Measurements from ENCODE around the gene BET1.

GRCh38 chr7:93964813-93965212 lies 39.3 kb downstream of the BET1 start:
- no peak for TF ChIP-seq HBP1 (CRISPR knock-in tag; IDR thresholded peaks at IDR 0.05)
- TF ChIP-seq ZNF274 (IDR thresholded peaks at IDR 0.05; ENCODE audit: borderline replicate concordance, low read depth, low read length): no peak
- TF ChIP-seq TAF7 (tag; IDR thresholded peaks at IDR 0.05): no peak
- TF ChIP-seq ZNF398 (CRISPR knock-in tag; IDR thresholded peaks at IDR 0.05): no peak
- no peak for TF ChIP-seq XRCC5 (IDR thresholded peaks at IDR 0.05; ENCODE audit: low read depth, low read length)
- TF ChIP-seq ARHGAP35 (IDR thresholded peaks at IDR 0.05; ENCODE audit: partially characterized antibody): no peak
- TF ChIP-seq THRAP3 (IDR thresholded peaks at IDR 0.05; ENCODE audit: borderline replicate concordance): no peak
- no peak for TF ChIP-seq FOXK2 (conservative IDR thresholded peaks at IDR 0.05 in 1 of 2, IDR thresholded peaks at IDR 0.05 in 1 of 2; ENCODE audit: low read depth in 2 of 2)
- no peak for TF ChIP-seq POLR2AphosphoS5 (IDR thresholded peaks at IDR 0.05; ENCODE audit: control insufficient read depth, insufficient read depth, low read depth, low read length)
- TF ChIP-seq PTRF (tag; IDR thresholded peaks at IDR 0.05): no peak
